Ishikawa (cell line): ENCODE data around the gene NOP53.

Experiments
- CREB1 ChIP-seq: IDR thresholded peaks from 2 replicates; pipeline ENCODE4 v1.6.1; 2012; ENCODE audit warnings: low read depth
- EP300 ChIP-seq: IDR thresholded peaks from 2 replicates; pipeline ENCODE4 v1.6.1; 2012; ENCODE audit warnings: borderline replicate concordance
- REST ChIP-seq: IDR thresholded peaks from 2 replicates; pipeline ENCODE4 v1.6.1; 2012; ENCODE audit warnings: low read depth, mild to moderate bottlenecking
- TAF1 ChIP-seq: IDR thresholded peaks from 2 replicates; pipeline ENCODE4 v1.6.1; 2012; ENCODE audit warnings: low read depth, mild to moderate bottlenecking
- TEAD4 ChIP-seq: IDR thresholded peaks from 2 replicates; pipeline ENCODE4 v1.6.1; 2012
- YY1 ChIP-seq: IDR thresholded peaks from 2 replicates; pipeline ENCODE4 v1.6.1; 2012; ENCODE audit warnings: low read depth

- TF ChIP-seq CREB1: no peak
- no peak for TF ChIP-seq EP300
- TF ChIP-seq REST: no peak
- TF ChIP-seq TEAD4: no peak
- no peak for TF ChIP-seq TAF1
- no peak for TF ChIP-seq YY1
Measured at GRCh38 chr19:47806435-47806834, 61.1 kb downstream of the NOP53 start.
